ENCODE measurements around the gene EXD1.
"Not testable (repeated sequence)": the region's sequence is repeated elsewhere in the genome, so short reads cannot be mapped to it uniquely, and the experiment has no call there.

EXD1 gene

GRCh38 chr15:41153733-41154132, 76.8 kb downstream of the EXD1 start:
- Histone ChIP-seq H3K9ac (no peak overlapping the region), H3K27me3 (no peaks in the 10 kb centered on the region), H3K27ac (no peak overlapping the region), H3K9me3 (no peaks in the 10 kb centered on the region), H3K36me3 (no peaks in the 10 kb centered on the region), H3K4me1 (no peaks in the 10 kb centered on the region), H3K4me2 (no peak overlapping the region), H3K4me3 (no peak overlapping the region), H4K20me1 (no peaks in the 10 kb centered on the region)
- no peak for TF ChIP-seq Cebpa-rat (IDR thresholded peaks at IDR 0.05)

DNA sequence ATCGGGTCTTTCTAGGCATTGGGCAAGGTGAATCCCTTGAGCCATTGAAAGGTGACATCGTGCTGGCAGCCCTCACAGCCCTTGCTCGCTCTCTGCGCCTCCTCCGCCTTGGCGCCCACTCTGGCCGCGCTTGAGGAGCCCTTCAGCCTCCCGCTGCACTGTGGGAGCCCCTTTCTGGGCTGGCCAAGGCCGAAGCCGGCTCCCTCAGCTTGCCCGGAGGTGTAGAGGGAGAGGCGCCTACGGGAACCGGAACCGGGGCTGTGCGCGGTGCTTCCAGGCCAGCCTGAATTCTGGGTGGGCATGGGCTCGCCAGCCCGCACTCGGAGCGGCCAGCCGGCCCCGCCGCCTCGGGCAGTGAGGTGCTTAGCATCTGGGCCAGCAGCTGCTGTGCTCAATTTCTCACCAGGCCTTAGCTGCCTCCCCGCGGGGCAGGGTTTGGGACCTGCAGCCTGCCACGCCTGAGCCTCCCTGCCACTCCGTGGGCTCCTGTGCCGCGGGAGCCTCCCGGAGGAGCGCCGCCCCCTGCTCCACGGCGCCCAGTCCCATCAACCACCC, 79.0 kb downstream of the EXD1 start:
- no peak for TF ChIP-seq Cebpa-rat (IDR thresholded peaks at IDR 0.05)
- Histone ChIP-seq H3K4me1 (no peaks in the 10 kb centered on the region), H3K9me3 (no peaks in the 10 kb centered on the region), H3K9ac (no peak overlapping the region), H3K27me3 (no peaks in the 10 kb centered on the region), H3K4me2 (no peak overlapping the region), H4K20me1 (no peaks in the 10 kb centered on the region), H3K36me3 (no peaks in the 10 kb centered on the region), H3K4me3 (no peak overlapping the region), H3K27ac (no peak overlapping the region)

DNA sequence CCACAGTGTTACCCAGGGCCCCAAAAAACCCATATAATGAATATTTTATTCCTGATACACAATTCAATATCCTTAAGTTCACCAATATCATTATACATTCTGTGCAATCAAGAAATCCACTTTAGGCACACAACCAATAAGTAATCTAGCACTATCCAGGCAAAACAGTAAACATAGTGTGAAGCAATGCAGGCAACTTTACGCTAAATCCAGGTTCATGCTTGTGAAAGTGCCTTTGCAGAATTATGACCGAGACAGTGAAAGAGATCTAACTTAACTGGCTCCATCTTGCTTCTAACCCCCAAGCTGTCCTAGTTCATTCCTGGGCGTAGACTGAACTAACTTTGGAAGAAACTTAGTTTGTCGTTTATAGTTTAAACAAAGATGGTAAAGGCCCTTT, 80.3 kb downstream of the EXD1 start:
- no peaks in the 10 kb centered on the region for H3K9me3 ChIP-seq
- H4K20me1 ChIP-seq, result no peaks in the 10 kb centered on the region
- no peaks in the 10 kb centered on the region for H3K4me1 ChIP-seq
- no peak overlapping the region for H3K27ac ChIP-seq
- TF ChIP-seq Cebpa-rat (IDR thresholded peaks at IDR 0.05), result no peak
- no peak overlapping the region for H3K4me2 ChIP-seq
- no peaks in the 10 kb centered on the region for H3K36me3 ChIP-seq
- H3K4me3 ChIP-seq, result no peak overlapping the region
- H3K27me3 ChIP-seq, result no peaks in the 10 kb centered on the region
- H3K9ac ChIP-seq, result no peak overlapping the region

DNA sequence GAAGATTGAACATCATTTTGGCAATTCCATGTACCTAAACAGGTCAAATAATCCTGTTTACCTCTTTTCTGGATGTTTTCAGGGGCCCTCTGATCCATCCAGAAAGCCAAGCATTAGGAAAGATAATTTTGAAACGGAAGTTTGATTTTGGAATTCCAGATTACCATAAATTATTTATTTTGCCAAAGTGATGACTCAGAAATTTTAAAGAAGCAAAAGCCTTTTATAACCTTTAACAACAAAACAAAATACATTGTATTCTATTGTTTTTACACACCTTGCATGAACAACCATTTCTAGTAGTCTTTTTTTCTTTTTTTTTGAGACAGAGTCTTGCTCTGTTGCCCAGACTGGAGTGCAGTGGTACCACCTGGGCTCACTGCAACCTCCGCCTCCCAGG, 82.5 kb downstream of the EXD1 start:
- H3K27ac ChIP-seq, result no peak overlapping the region

DNA sequence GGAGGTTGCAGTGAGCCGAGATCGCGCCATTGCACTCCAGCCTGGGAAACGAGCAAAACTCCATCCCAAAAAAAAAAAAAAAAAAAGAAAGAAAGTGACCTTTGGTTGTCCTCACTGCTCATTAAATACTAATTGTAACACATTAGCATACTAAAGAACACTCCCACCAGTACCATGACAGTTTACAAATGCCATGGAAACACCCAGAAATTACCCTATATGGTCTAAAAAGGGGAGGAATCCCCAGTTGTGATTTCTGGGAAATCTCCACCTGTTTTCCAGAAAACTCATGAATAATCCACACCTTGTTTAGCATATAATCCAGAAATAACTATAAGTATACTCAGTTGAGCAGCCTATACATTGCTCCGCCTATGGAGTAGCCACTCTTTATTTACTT, 90.9 kb downstream of the EXD1 start:
- no peaks in the 10 kb centered on the region for H3K4me1 ChIP-seq
- H3K9me3 ChIP-seq, result 0 out of 2 replicates have a peak, but pooled peaks cover 5% of the 10 kb centered on the region
- no peak for TF ChIP-seq Cebpa-rat (IDR thresholded peaks at IDR 0.05)
- no peak overlapping the region for H3K4me3 ChIP-seq
- H3K27ac ChIP-seq, result no peak overlapping the region
- no peaks in the 10 kb centered on the region for H4K20me1 ChIP-seq
- H3K27me3 ChIP-seq, result no peaks in the 10 kb centered on the region
- H3K4me2 ChIP-seq, result no peak overlapping the region
- H3K9ac ChIP-seq, result no peak overlapping the region
- no peaks in the 10 kb centered on the region for H3K36me3 ChIP-seq

More for the DNA sequence above, 82.5 kb downstream of the EXD1 start:
- no peaks in the 10 kb centered on the region for H3K27me3 ChIP-seq
- H3K4me1 ChIP-seq, result no peaks in the 10 kb centered on the region
- H3K9ac ChIP-seq, result no peak overlapping the region
- TF ChIP-seq Cebpa-rat (IDR thresholded peaks at IDR 0.05), result no peak
- no peak overlapping the region for H3K4me3 ChIP-seq
- no peak overlapping the region for H3K4me2 ChIP-seq
- no peaks in the 10 kb centered on the region for H3K36me3 ChIP-seq
- no peaks in the 10 kb centered on the region for H4K20me1 ChIP-seq
- no peaks in the 10 kb centered on the region for H3K9me3 ChIP-seq

GRCh38 chr15:41139112-41139511, 91.4 kb downstream of the EXD1 start:
- not testable (repeated sequence) for H3K4me2 ChIP-seq, H3K27me3 ChIP-seq, H4K20me1 ChIP-seq, H3K9ac ChIP-seq, H3K36me3 ChIP-seq, H3K4me1 ChIP-seq, H3K4me3 ChIP-seq, H3K9me3 ChIP-seq, H3K27ac ChIP-seq

GRCh38 chr15:41135580-41135979, 95.0 kb downstream of the EXD1 start:
- H3K4me1 ChIP-seq, H3K9me3 ChIP-seq, H3K4me3 ChIP-seq, H3K27ac ChIP-seq, H4K20me1 ChIP-seq, H3K36me3 ChIP-seq, H3K9ac ChIP-seq, H3K4me2 ChIP-seq, H3K27me3 ChIP-seq: not testable (repeated sequence)

DNA sequence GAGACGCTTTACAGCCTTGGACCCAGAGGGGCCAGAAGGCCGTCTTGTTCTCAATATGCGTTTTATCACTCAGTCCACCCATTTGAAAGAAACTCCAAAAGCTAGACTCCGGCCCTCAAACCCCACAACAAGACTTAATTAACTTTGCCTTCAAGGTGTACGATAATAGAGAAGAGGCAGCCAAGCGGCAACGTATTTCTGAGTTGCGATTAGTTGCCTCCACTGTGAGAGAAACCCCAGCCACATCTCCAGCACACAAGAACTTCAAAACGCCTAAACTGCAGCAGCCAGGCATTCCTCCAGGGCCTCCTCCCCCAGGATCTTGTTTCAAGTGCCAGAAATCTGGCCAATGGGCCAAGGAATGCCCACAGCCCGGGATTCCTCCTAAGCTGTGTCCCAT, 97.1 kb downstream of the EXD1 start:
- H3K9me3 ChIP-seq, result no peaks in the 10 kb centered on the region
- no peaks in the 10 kb centered on the region for H4K20me1 ChIP-seq
- H3K9ac ChIP-seq, result no peak overlapping the region
- H3K27ac ChIP-seq, result no peak overlapping the region
- H3K4me2 ChIP-seq, result no peak overlapping the region
- H3K4me3 ChIP-seq, result no peak overlapping the region
- H3K36me3 ChIP-seq, result no peaks in the 10 kb centered on the region
- no peaks in the 10 kb centered on the region for H3K27me3 ChIP-seq
- no peak for TF ChIP-seq Cebpa-rat (IDR thresholded peaks at IDR 0.05)
- no peaks in the 10 kb centered on the region for H3K4me1 ChIP-seq

All from BLaER1 (cell line).